Neural crest cell (in vitro differentiated cells): ENCODE results near the gene TLR9. TPM values are rescaled to one million over a fixed set of nuclear protein-coding genes. Genes with fewer than 3 reads are reported as not detected.

Experiments used
- DNase-seq: peaks from one replicate; pipeline ENCODE4 v3.0.0; 2021; ENCODE audit warnings: low read depth, mixed read lengths, low spot score
- H3K27ac Mint-ChIP-seq: one replicate; pipeline ENCODE4 v1.8.0; 2021; ENCODE audit warnings: mild to moderate bottlenecking, mixed read lengths; ENCODE audit not compliant: unreplicated experiment
- H3K27me3 Mint-ChIP-seq: 2 replicates; pipeline ENCODE4 v1.8.0; 2021; ENCODE audit warnings: low read depth, mild to moderate bottlenecking, mixed read lengths
- H3K36me3 Mint-ChIP-seq: 2 replicates; pipeline ENCODE4 v1.8.0; 2021; ENCODE audit warnings: low read depth, mild to moderate bottlenecking, mixed read lengths
- H3K4me1 Mint-ChIP-seq: 2 replicates; pipeline ENCODE4 v1.8.0; 2021; ENCODE audit warnings: mixed read lengths
- H3K4me3 Mint-ChIP-seq: one replicate; pipeline ENCODE4 v1.8.0; 2021; ENCODE audit warnings: mild to moderate bottlenecking, mixed read lengths
- H3K9me3 Mint-ChIP-seq: 2 replicates; pipeline ENCODE4 v1.8.0; 2021; ENCODE audit warnings: mixed read lengths
- CTCF ChIP-seq: fragments of 200-600 bp; sonication (generic); conservative IDR thresholded peaks from 2 replicates; pipeline ENCODE4 v1.5.0; 2021; ENCODE audit warnings: antibody characterized with exemption, mild to moderate bottlenecking
- total RNA-seq: library from RNA; stranded (reverse); gene quantifications from 2 replicates; pipeline ENCODE4 v1.2.1, GENCODE V29; 2021

Gene TLR9
- total RNA-seq, 1 donor from 2014 or later = not detected

GRCh38 chr3:52220380-52221026 lies 4.9 kb downstream of the TLR9 start:
- Mint-ChIP-seq H3K9me3 (no peaks in the 10 kb centered on the region), H3K4me3 (peak overlapping the region; percentile 2), H3K27me3 (no peaks in the 10 kb centered on the region), H3K27ac (no peak overlapping the region), H3K36me3 (peaks cover 2% of the 10 kb centered on the region), H3K4me1 (peaks cover 4% of the 10 kb centered on the region)
- DNase-seq = peak; percentile 97
- TF ChIP-seq CTCF = peak; percentile 92

- H3K36me3 Mint-ChIP-seq = peaks cover 8% of the 10 kb centered on the region
- no peak overlapping the region for H3K4me3 Mint-ChIP-seq
- peak overlapping the region; percentile 43 for H3K27ac Mint-ChIP-seq
- TF ChIP-seq CTCF = no peak
- H3K4me1 Mint-ChIP-seq = peaks cover 4% of the 10 kb centered on the region
- no peaks in the 10 kb centered on the region for H3K9me3 Mint-ChIP-seq
- no peaks in the 10 kb centered on the region for H3K27me3 Mint-ChIP-seq
- no peak for DNase-seq
Observed at GRCh38 chr3:52218937-52219650, 6.4 kb downstream of the TLR9 start.

GRCh38 chr3:52218454-52218853 lies 7.0 kb downstream of the TLR9 start:
- DNase-seq = no peak
- Mint-ChIP-seq H3K27ac (no peak overlapping the region), H3K36me3 (peaks cover 10% of the 10 kb centered on the region)

GRCh38 chr3:52218026-52218425 lies 7.4 kb downstream of the TLR9 start:
- Mint-ChIP-seq H3K4me3 (no peak overlapping the region), H3K9me3 (no peaks in the 10 kb centered on the region), H3K4me1 (peaks cover 4% of the 10 kb centered on the region), H3K27ac (peak overlapping the region; percentile 78), H3K36me3 (peaks cover 12% of the 10 kb centered on the region), H3K27me3 (no peaks in the 10 kb centered on the region)
- no peak for DNase-seq
- TF ChIP-seq CTCF = no peak

More at GRCh38 chr3:52218454-52218853, 7.0 kb downstream of the TLR9 start:
- Mint-ChIP-seq H3K4me3 (no peak overlapping the region), H3K27me3 (no peaks in the 10 kb centered on the region), H3K4me1 (peaks cover 4% of the 10 kb centered on the region), H3K9me3 (no peaks in the 10 kb centered on the region)
- TF ChIP-seq CTCF = no peak

- Mint-ChIP-seq H3K4me3 (no peak overlapping the region), H3K9me3 (no peaks in the 10 kb centered on the region), H3K27me3 (no peaks in the 10 kb centered on the region), H3K4me1 (peaks cover 4% of the 10 kb centered on the region), H3K27ac (no peak overlapping the region), H3K36me3 (peaks cover 15% of the 10 kb centered on the region)
- DNase-seq = no peak
- TF ChIP-seq CTCF = no peak
Observed at GRCh38 chr3:52217409-52217805, 8.0 kb downstream of the TLR9 start.
